Peyer's patch (tissue), 4 donors: ENCODE results near the gene ZCCHC14. TPM values are rescaled to one million over a fixed set of nuclear protein-coding genes. Genes with fewer than 3 reads are reported as not detected.

Experiments
- DNase-seq, 3 donors: peaks; one replicate each; pipeline ENCODE4 v3.0.0-alpha.2; 2017 to 2019
- H3K27ac ChIP-seq, 4 donors: fragments of 200-600 bp; sonication (generic); one replicate each; pipeline ENCODE4 v1.5.1; 2016 to 2019
- H3K27me3 ChIP-seq, 2 donors: fragments of 200-600 bp; sonication (generic); one replicate each; pipeline ENCODE4 v1.5.1; 2019
- H3K36me3 ChIP-seq, 3 donors: fragments of 200-600 bp; sonication (generic); one replicate each; pipeline ENCODE4 v1.5.1; 2016 to 2019
- H3K4me1 ChIP-seq, 4 donors: fragments of 200-600 bp; sonication (generic); one replicate each; pipeline ENCODE4 v1.5.1; 2016 to 2019
- H3K4me3 ChIP-seq, 4 donors: fragments of 200-600 bp; sonication (generic); 1 replicate in 3 of 4; 2 replicates in 1 of 4; pipeline ENCODE4 v1.5.1; 2016 to 2019; ENCODE audit warnings: mild to moderate bottlenecking in 1 of 4
- H3K9me3 ChIP-seq, 4 donors: fragments of 200-600 bp; sonication (generic); one replicate each; pipeline ENCODE4 v1.5.1; 2016 to 2019; ENCODE audit warnings: mild to moderate bottlenecking in 1 of 4
- CTCF ChIP-seq, 6 experiments: fragments of 450-650 bp in 4 of 6; fragments of 200-600 bp in 2 of 6; sonication (generic) in 1 of 6; IDR thresholded peaks; one replicate each; pipeline ENCODE4 v1.5.1; 2017 to 2019; ENCODE audit warnings: antibody characterized with exemption in 6 of 6, mild to moderate bottlenecking in 3 of 6, moderate library complexity in 1 of 6
- POLR2A ChIP-seq, 2 donors: fragments of 450-650 bp; IDR thresholded peaks; one replicate each; pipeline ENCODE4 v1.5.1; 2017; ENCODE audit warnings: antibody characterized with exemption in 2 of 2, mild to moderate bottlenecking in 2 of 2, moderate library complexity in 2 of 2
- total RNA-seq, 4 donors: library from RNA; depleted of rRNA; stranded (reverse); fragments of >200 nt; gene quantifications; one replicate each; pipeline ENCODE4 v1.1.0, GENCODE V29; 2016

ZCCHC14 gene
- total RNA-seq, 4 donors from 2014 or later = 28.1 to 68.9 (median 55.9) TPM

GRCh38 chr16:87414251-87414680 is 78.6 kb downstream of the ZCCHC14 start:
- Histone ChIP-seq H3K4me3 (no peak overlapping the region), H3K4me1 (peaks cover 0 to 8% (median 0%) of the 10 kb centered on the region in 4 donors), H3K27ac (peak overlapping the region in 1 of 4 donors; percentile 7), H3K27me3 (no peaks in the 10 kb centered on the region), H3K9me3 (no peaks in the 10 kb centered on the region), H3K36me3 (peaks cover 0 to 98% (median 0%) of the 10 kb centered on the region in 3 donors)
- DNase-seq = peak in 1 of 3 donors; percentile 71
- TF ChIP-seq POLR2A (IDR thresholded peaks at IDR 0.05) = no peak
- no peak for TF ChIP-seq CTCF (IDR thresholded peaks at IDR 0.05)

GRCh38 chr16:87412996-87413421 is 79.8 kb downstream of the ZCCHC14 start:
- no peaks in the 10 kb centered on the region for H3K9me3 ChIP-seq
- no peaks in the 10 kb centered on the region for H3K27me3 ChIP-seq
- H3K27ac ChIP-seq = no peak overlapping the region
- peaks cover 0 to 8% (median 0%) of the 10 kb centered on the region in 4 donors for H3K4me1 ChIP-seq
- DNase-seq = no peak
- TF ChIP-seq CTCF (IDR thresholded peaks at IDR 0.05) (no peak), POLR2A (IDR thresholded peaks at IDR 0.05) (no peak)
- H3K4me3 ChIP-seq = no peak overlapping the region
- H3K36me3 ChIP-seq = peaks cover 0 to 89% (median 0%) of the 10 kb centered on the region in 3 donors

- TF ChIP-seq POLR2A (IDR thresholded peaks at IDR 0.05) (no peak), CTCF (IDR thresholded peaks at IDR 0.05) (no peak)
Measured at GRCh38 chr16:87412371-87412995, 80.3 kb downstream of the ZCCHC14 start.

GRCh38 chr16:87411375-87412271 is 81.2 kb downstream of the ZCCHC14 start:
- Histone ChIP-seq H3K4me1 (peaks cover 0 to 8% (median 0%) of the 10 kb centered on the region in 4 donors), H3K27ac (no peak overlapping the region), H3K4me3 (no peak overlapping the region), H3K27me3 (no peaks in the 10 kb centered on the region), H3K36me3 (peaks cover 0 to 85% (median 0%) of the 10 kb centered on the region in 3 donors), H3K9me3 (no peaks in the 10 kb centered on the region)
- TF ChIP-seq POLR2A (IDR thresholded peaks at IDR 0.05) (no peak), CTCF (IDR thresholded peaks at IDR 0.05) (no peak)
- DNase-seq = no peak

More at GRCh38 chr16:87412371-87412995, 80.3 kb downstream of the ZCCHC14 start:
- DNase-seq = no peak
- no peaks in the 10 kb centered on the region for H3K27me3 ChIP-seq
- H3K27ac ChIP-seq = no peak overlapping the region
- peaks cover 0 to 89% (median 0%) of the 10 kb centered on the region in 3 donors for H3K36me3 ChIP-seq
- no peak overlapping the region for H3K4me3 ChIP-seq
- peaks cover 0 to 8% (median 0%) of the 10 kb centered on the region in 4 donors for H3K4me1 ChIP-seq
- no peaks in the 10 kb centered on the region for H3K9me3 ChIP-seq

GRCh38 chr16:87410968-87411367 is 81.9 kb downstream of the ZCCHC14 start:
- DNase-seq = no peak
- no peak overlapping the region for H3K27ac ChIP-seq
- no peaks in the 10 kb centered on the region for H3K27me3 ChIP-seq
- H3K4me1 ChIP-seq = peaks cover 0 to 8% (median 0%) of the 10 kb centered on the region in 4 donors
- peaks cover 0 to 81% (median 0%) of the 10 kb centered on the region in 3 donors for H3K36me3 ChIP-seq
- no peak for TF ChIP-seq POLR2A (IDR thresholded peaks at IDR 0.05)
- TF ChIP-seq CTCF (IDR thresholded peaks at IDR 0.05) = no peak
- H3K4me3 ChIP-seq = no peak overlapping the region
- H3K9me3 ChIP-seq = no peaks in the 10 kb centered on the region
